Cardiac fibroblast (primary cell): ENCODE measurements around the gene CRADD.
"Not testable (repeated sequence)": the region's sequence is repeated elsewhere in the genome, so short reads cannot be mapped to it uniquely, and the experiment has no call there.

Experiments used
- DNase-seq, 2 donors: peaks; one replicate each; pipeline versions ENCODE4 v3.0.0 to v3.0.0-alpha.2; 2010; ENCODE audit warnings: low read depth in 2 of 2
- H3K4me3 ChIP-seq, 2 donors: replicated peaks in 1 of 2; 1 replicate in 1 of 2; 2 replicates in 1 of 2; pipeline ENCODE4 v1.5.1; 2011; ENCODE audit warnings: low read depth in 2 of 2, low read length in 2 of 2, mild to moderate bottlenecking in 2 of 2, moderate library complexity in 1 of 2
- TF ChIP-seq, protein P1 (sequence below): IDR thresholded peaks from one replicate; pipeline ENCODE4 v1.5.1; 2011; ENCODE audit warnings: low read depth, mild to moderate bottlenecking, low read length, inconsistent platforms

CRADD gene

DNA sequence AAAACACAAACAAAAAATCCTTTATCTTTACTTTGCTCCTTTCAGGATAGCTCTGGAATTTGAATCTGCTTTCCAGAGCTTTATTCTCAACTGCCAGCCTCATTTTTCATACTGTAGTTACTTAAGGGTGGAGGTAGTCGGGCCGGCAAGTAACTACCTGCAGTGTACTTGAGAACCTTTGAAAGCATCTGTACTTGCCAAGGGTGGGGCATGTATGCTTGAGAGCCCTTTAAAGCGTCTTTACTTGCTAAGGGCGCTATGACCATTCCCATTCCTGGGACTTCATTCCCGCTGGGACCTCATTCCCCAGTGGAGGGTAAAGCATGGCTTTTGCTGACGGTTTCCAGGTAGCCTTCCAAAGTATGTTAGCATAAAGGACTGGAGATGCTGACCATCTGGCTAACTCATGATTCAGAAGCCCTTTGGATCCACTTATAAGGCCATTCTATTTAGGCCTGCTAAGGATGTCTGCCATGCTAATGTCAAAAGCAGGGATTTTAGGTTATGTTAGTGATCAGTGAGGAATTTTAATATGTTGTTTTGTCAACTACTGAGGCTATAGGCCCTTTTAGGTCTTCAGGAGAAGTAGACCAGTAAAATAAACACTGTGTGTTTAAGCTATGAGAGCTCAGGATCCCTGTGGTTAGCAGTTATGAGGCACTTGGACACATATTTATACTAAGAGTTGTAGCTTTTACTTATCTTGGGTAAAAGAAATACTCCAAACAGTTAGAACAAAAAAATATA is 74.9 kb downstream of the CRADD start:
- TF ChIP-seq, protein P1, sequence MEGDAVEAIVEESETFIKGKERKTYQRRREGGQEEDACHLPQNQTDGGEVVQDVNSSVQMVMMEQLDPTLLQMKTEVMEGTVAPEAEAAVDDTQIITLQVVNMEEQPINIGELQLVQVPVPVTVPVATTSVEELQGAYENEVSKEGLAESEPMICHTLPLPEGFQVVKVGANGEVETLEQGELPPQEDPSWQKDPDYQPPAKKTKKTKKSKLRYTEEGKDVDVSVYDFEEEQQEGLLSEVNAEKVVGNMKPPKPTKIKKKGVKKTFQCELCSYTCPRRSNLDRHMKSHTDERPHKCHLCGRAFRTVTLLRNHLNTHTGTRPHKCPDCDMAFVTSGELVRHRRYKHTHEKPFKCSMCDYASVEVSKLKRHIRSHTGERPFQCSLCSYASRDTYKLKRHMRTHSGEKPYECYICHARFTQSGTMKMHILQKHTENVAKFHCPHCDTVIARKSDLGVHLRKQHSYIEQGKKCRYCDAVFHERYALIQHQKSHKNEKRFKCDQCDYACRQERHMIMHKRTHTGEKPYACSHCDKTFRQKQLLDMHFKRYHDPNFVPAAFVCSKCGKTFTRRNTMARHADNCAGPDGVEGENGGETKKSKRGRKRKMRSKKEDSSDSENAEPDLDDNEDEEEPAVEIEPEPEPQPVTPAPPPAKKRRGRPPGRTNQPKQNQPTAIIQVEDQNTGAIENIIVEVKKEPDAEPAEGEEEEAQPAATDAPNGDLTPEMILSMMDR: no peak
- H3K4me3 ChIP-seq: no peak overlapping the region
- peak; percentile 18 to 22 for DNase-seq

DNA sequence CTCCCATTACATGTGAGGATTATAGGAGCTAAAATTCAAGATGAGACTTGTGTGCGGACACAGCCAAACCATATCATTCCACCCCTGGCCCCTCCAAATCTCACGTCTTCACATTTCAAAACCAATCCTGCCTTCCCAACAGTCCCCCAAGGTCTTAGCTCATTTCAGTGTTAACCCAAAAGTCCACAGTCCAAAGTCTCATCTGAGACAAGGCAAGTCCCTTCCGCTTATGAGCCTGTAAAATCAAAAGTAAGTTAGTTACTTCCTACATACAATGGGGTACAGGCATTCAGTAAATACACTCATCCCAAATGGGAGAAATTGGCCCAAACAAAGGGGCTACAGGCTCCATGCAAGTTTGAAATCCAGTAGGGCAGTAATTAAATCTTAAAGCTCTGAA is 76.1 kb downstream of the CRADD start:
- H3K4me3 ChIP-seq: no peak overlapping the region
- DNase-seq: no peak
- TF ChIP-seq, protein P1: no peak

DNA sequence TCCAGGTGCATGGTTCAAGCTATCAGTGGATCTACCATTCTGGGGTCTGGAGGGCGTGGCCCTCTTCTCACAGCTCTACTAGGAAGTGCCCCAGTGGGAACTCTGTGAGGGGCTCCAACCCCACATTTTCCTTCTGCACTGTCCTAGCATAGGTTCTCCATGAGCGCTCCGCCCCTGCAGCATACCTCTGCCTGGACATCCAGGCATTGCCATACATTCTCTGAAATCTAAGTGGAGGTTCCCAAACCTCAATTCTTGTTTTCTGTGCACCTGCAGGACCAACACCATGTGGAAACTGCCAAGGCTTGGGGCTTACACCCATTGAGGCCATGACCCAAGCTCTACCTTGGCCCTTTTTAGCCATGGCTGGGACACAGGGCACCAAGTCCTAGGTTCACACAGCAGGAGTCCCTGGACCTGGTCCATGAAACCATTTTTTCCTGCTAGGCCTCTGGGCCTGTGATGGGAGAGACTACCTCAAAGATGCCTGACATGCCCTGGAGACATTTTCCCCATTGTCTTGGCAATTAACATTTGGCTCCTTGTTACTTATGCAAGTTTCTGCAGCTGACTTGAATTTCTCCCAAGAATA is 76.8 kb downstream of the CRADD start:
- no peak for DNase-seq
- H3K4me3 ChIP-seq: no peak overlapping the region

DNA sequence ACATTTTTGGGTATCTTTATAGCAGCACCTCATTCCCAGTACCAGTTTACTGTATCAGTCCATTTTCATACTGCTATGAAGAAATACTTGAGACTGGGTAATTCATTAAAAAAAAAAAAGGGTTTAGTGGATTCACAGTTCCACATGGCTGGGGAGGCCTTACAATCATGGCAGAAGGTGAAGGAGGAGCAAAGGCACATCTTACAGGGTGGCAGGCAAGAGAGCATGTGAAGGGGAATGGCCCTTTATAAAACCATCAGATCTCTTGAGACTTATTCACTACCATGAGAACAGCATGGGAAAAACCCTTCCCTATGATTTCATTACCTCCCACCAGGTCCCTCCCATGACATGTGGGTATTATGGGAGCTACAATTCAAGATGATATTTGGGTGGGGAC is 77.7 kb downstream of the CRADD start:
- DNase-seq, H3K4me3 ChIP-seq: not testable (repeated sequence)

More for the DNA sequence above, 76.8 kb downstream of the CRADD start:
- TF ChIP-seq, protein P1: no peak

DNA sequence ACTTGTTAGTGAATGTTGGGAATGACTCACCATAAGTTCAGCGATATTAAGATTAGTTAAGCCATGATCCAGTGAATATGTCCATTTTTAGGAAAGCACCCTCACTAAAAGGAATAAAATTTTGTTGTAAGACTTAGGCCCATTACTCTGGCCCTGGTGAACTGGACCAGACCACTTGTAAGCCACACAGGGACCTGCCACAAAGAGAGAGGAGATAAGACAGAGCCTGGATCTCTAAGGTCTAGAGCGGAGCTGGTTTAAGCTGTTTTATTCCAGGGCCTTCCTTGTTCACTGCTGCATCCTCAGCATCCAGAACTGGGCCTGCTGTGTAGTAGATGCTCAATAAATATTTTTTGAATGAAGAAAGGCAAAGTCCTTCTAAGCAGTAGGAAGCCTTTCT is 79.1 kb downstream of the CRADD start:
- TF ChIP-seq, protein P1: no peak
- no peak overlapping the region for H3K4me3 ChIP-seq
- DNase-seq: no peak

DNA sequence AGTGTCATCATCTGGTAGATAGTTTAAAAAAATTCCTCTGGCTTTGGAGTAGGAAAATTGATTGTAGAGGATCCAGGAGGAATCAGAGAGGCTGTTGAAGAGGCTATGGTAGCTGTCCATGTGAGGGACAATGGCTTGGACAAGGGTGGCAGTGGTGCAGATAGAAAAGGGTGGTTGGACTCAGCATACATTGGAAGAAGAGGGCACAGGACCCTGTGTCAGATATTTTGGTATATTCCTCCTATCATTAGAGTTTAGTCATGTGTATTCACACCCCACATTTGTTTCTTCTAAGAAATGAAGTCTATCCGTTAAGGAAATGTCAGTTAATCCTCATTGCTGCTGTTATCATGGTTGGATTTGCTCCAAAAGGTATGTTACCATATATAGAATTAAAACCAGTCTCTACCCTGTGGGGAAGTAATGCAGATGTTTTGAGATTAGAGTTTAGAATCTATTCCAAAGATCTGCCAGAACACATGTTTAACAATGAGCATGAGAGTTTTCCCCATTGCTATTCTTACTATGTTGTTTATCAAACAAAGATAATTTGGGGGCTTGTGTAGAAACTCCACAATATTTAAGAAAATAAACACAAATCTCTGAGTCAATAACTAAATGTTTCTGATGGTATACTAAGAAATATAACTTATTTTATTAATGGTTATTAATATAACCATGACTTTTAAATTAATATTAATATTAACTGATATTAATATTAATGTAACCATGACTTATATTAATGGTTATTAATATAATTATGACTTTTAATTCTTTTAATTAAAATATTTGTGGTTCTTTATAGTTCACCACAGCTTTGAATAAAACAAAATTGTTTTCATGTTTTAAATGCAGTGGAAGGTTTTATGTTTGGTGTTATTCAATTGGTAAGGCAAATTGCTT is 80.9 kb downstream of the CRADD start:
- no peak overlapping the region for H3K4me3 ChIP-seq
- TF ChIP-seq, protein P1: no peak
- no peak for DNase-seq

DNA sequence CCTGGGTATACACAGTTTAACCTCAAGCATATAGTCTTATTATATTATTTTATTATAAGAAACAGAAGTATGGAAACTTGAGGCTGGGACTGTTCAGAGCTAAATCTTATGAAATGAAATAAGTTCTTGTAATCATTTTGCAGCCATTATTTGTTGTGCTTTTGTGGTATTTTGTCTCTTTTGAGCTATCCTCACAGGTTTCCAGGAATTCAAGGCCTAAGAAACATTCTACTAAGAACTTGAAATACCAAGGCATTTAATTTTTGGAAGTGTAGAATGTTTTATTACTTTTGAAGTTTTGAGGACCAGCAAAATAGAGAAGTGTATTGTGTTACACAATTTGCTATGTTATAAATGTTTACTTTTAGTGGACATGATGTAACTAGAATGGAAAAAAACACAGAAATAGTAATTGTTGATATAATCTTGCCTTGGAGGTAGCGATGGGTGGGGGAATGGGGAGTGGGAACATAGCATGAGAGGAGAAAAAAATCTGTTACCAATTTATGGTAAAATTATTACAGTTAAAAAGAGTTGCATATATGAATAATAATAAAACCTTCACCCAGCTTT is 81.7 kb downstream of the CRADD start:
- no peak for DNase-seq
- H3K4me3 ChIP-seq: no peak overlapping the region
- TF ChIP-seq, protein P1: no peak
